Measurements from ENCODE around the gene HS3ST6.
A peak's percentile ranks its signal among the peaks of the same experiment; 100 is the strongest.
"Not testable (repeated sequence)": the region's sequence is repeated elsewhere in the genome, so short reads cannot be mapped to it uniquely, and the experiment has no call there.

Gene HS3ST6

GRCh38 chr16:1941162-1942046 lies 23.2 kb upstream of the HS3ST6 start:
- no peak overlapping the region for H3K27ac ChIP-seq
- H3K36me3 ChIP-seq (replicated peaks) = peaks cover 11% of the 10 kb centered on the region
- H3K27me3 ChIP-seq (replicated peaks) = no peaks in the 10 kb centered on the region
- DNase-seq = peak; percentile 35
- peak overlapping the region; percentile 86 for H3K4me3 ChIP-seq (ENCODE audit: low read depth, low read length)
- peak; percentile 73 for TF ChIP-seq CTCF (IDR thresholded peaks at IDR 0.05; ENCODE audit: low read depth, low read length, missing control alignments)
- in situ Hi-C loops (cut with HindIII; ENCODE audit: low pct_ligation_motif_present, low sequenced_read_pairs) = no loop called here

- Histone ChIP-seq H3K4me3 (ENCODE audit: low read depth, low read length) (no peak overlapping the region), H3K27ac (no peak overlapping the region)
Observed at GRCh38 chr16:1940273-1941161, 22.3 kb upstream of the HS3ST6 start.

GRCh38 chr16:1939833-1940232 lies 21.6 kb upstream of the HS3ST6 start:
- DNase-seq; H3K27ac ChIP-seq; in situ Hi-C loops (cut with HindIII; ENCODE audit: low pct_ligation_motif_present, low sequenced_read_pairs); H3K4me3 ChIP-seq (ENCODE audit: low read depth, low read length); H3K27me3 ChIP-seq (replicated peaks): not testable (repeated sequence)
- peaks cover 11% of the 10 kb centered on the region for H3K36me3 ChIP-seq (replicated peaks)

More at GRCh38 chr16:1940273-1941161, 22.3 kb upstream of the HS3ST6 start:
- no peaks in the 10 kb centered on the region for H3K27me3 ChIP-seq (replicated peaks)
- TF ChIP-seq CTCF (IDR thresholded peaks at IDR 0.05; ENCODE audit: low read depth, low read length, missing control alignments) = no peak
- peaks cover 11% of the 10 kb centered on the region for H3K36me3 ChIP-seq (replicated peaks)
- no peak for DNase-seq
- in situ Hi-C loops (cut with HindIII; ENCODE audit: low pct_ligation_motif_present, low sequenced_read_pairs) = no loop called here

GRCh38 chr16:1938910-1939309 lies 20.7 kb upstream of the HS3ST6 start:
- no peak for DNase-seq
- peaks cover 11% of the 10 kb centered on the region for H3K36me3 ChIP-seq (replicated peaks)
- no peak for TF ChIP-seq CTCF (IDR thresholded peaks at IDR 0.05; ENCODE audit: low read depth, low read length, missing control alignments)
- no peaks in the 10 kb centered on the region for H3K27me3 ChIP-seq (replicated peaks)
- in situ Hi-C loops (cut with HindIII; ENCODE audit: low pct_ligation_motif_present, low sequenced_read_pairs) = no loop called here
- no peak overlapping the region for H3K27ac ChIP-seq
- no peak overlapping the region for H3K4me3 ChIP-seq (ENCODE audit: low read depth, low read length)

- no peak for TF ChIP-seq CTCF (IDR thresholded peaks at IDR 0.05; ENCODE audit: low read depth, low read length, missing control alignments)
- DNase-seq = no peak
- Histone ChIP-seq H3K4me3 (ENCODE audit: low read depth, low read length) (no peak overlapping the region), H3K36me3 (replicated peaks) (peaks cover 11% of the 10 kb centered on the region), H3K27ac (no peak overlapping the region), H3K27me3 (replicated peaks) (no peaks in the 10 kb centered on the region)
- in situ Hi-C loops (cut with HindIII; ENCODE audit: low pct_ligation_motif_present, low sequenced_read_pairs) = no loop called here
Observed at GRCh38 chr16:1938316-1938715, 20.1 kb upstream of the HS3ST6 start.

GRCh38 chr16:1936945-1937479 lies 18.8 kb upstream of the HS3ST6 start:
- in situ Hi-C loops (cut with HindIII; ENCODE audit: low pct_ligation_motif_present, low sequenced_read_pairs) = no loop called here
- no peak for TF ChIP-seq CTCF (IDR thresholded peaks at IDR 0.05; ENCODE audit: low read depth, low read length, missing control alignments)
- Histone ChIP-seq H3K27me3 (replicated peaks) (no peaks in the 10 kb centered on the region), H3K4me3 (ENCODE audit: low read depth, low read length) (no peak overlapping the region), H3K36me3 (replicated peaks) (peaks cover 11% of the 10 kb centered on the region), H3K27ac (no peak overlapping the region)
- no peak for DNase-seq

Data from brain microvascular endothelial cell (primary cell).